ENCODE results near the gene TRUB1.

DNA sequence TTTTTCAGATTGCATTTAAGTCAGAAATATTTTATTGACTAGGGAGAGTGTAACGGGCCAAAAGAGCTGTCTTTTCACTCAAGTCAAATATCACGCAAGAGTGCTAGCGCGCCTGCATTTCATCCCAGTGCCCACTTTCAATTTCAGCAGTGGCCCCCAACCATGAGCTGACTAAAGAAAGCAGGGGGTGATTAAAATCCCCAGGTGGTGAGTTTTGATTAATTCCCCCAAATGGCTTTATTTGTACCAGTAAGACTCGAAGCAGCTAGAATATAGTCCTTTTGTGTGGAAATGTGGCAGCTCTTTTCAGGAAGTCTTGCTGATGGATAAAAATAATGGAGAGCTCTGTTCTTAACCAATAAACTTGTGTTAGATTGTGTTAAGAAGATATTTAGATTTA, 35.3 kb downstream of the TRUB1 start:
- TF ChIP-seq CTCF (IDR thresholded peaks at IDR 0.05; ENCODE audit: extremely low read depth in 1 of 2, insufficient read depth in 1 of 2, low read depth in 1 of 2, low read length in 2 of 2) (no peak), EZH2 (IDR thresholded peaks at IDR 0.05; ENCODE audit: borderline replicate concordance, low read depth, low read length, severe bottlenecking) (no peak), POLR2AphosphoS5 (IDR thresholded peaks at IDR 0.05; ENCODE audit: insufficient read depth, low read depth, low read length) (no peak), POLR2A (IDR thresholded peaks at IDR 0.05; ENCODE audit: low read depth, low read length) (no peak), FOS (IDR thresholded peaks at IDR 0.05; ENCODE audit: borderline replicate concordance, insufficient read depth, low read length) (no peak), JUN (IDR thresholded peaks at IDR 0.05; ENCODE audit: borderline replicate concordance, insufficient read depth, insufficient read length, low read depth) (no peak), MYC (IDR thresholded peaks at IDR 0.05; ENCODE audit: low read depth, low read length) (no peak)
